GM18909 (cell line): Measurements from ENCODE around the gene TIMM50.
"Not testable (repeated sequence)": the region's sequence is repeated elsewhere in the genome, so short reads cannot be mapped to it uniquely, and the experiment has no call there.

ENCODE experiments used
- ATAC-seq: cut with Tn5 transposase; IDR thresholded peaks from one replicate; pipeline ENCODE4 v1.9.1; 2021; ENCODE audit warnings: mild to moderate bottlenecking; ENCODE audit not compliant: unreplicated experiment, poor library complexity

TIMM50 gene

GRCh38 chr19:39469036-39469435, 11.6 kb upstream of the TIMM50 start:
- ATAC-seq: no peak

- no peak for ATAC-seq
Observed at GRCh38 chr19:39469567-39469966, 11.1 kb upstream of the TIMM50 start.

GRCh38 chr19:39470724-39471339, 9.8 kb upstream of the TIMM50 start:
- ATAC-seq: no peak

- ATAC-seq: no peak
Observed at GRCh38 chr19:39471756-39472536, 8.7 kb upstream of the TIMM50 start.

GRCh38 chr19:39472746-39473442, 7.7 kb upstream of the TIMM50 start:
- no peak for ATAC-seq

- ATAC-seq: no peak
Observed at GRCh38 chr19:39473443-39473960, 7.1 kb upstream of the TIMM50 start.

- no peak for ATAC-seq
Observed at GRCh38 chr19:39474139-39474620, 6.5 kb upstream of the TIMM50 start.

- ATAC-seq: no peak
Observed at GRCh38 chr19:39475748-39476147, 4.9 kb upstream of the TIMM50 start.

- ATAC-seq: not testable (repeated sequence)
Observed at GRCh38 chr19:39479319-39479801, 1.3 kb upstream of the TIMM50 start.

GRCh38 chr19:39479916-39480315, 722 bp upstream of the TIMM50 start:
- no peak for ATAC-seq

- no peak for ATAC-seq
Observed at GRCh38 chr19:39481229-39481545, 549 bp downstream of the TIMM50 start.

GRCh38 chr19:39481676-39482075, 1.0 kb downstream of the TIMM50 start:
- ATAC-seq: no peak

GRCh38 chr19:39483141-39483540, 2.5 kb downstream of the TIMM50 start:
- ATAC-seq: no peak

- ATAC-seq: no peak
Observed at GRCh38 chr19:39489756-39490155, 9.1 kb downstream of the TIMM50 start.

- ATAC-seq: no peak
Observed at GRCh38 chr19:39492225-39492624, 11.6 kb downstream of the TIMM50 start.

- no peak for ATAC-seq
Observed at GRCh38 chr19:39492788-39493187, 12.2 kb downstream of the TIMM50 start.

GRCh38 chr19:39494661-39495060, 14.0 kb downstream of the TIMM50 start:
- no peak for ATAC-seq

GRCh38 chr19:39496063-39496462, 15.4 kb downstream of the TIMM50 start:
- ATAC-seq: no peak

- ATAC-seq: no peak
Observed at GRCh38 chr19:39497701-39497995, 17.0 kb downstream of the TIMM50 start.

- no peak for ATAC-seq
Observed at GRCh38 chr19:39497996-39498797, 17.6 kb downstream of the TIMM50 start.
